Activated naive CD4-positive, alpha-beta T cell treated with anti-CD3 and anti-CD28 coated beads, Interleukin-2, amount 50 U/mL, for 72 hours (primary cell): Measurements from ENCODE around the gene ETV4. TPM values are rescaled to one million over a fixed set of nuclear protein-coding genes. Genes with fewer than 3 reads are reported as not detected.

Experiments
- ATAC-seq, 2 donors: fragments of 150-1000 bp; cut with Tn5 transposase; 2 replicates each; pipeline ENCODE4 v1.10.0; 2021; ENCODE audit warnings: mild to moderate bottlenecking in 2 of 2, moderate library complexity in 2 of 2
- DNase-seq, 2 donors: peaks; one replicate each; pipeline ENCODE4 v3.0.0; 2021 to 2022; ENCODE audit warnings: low spot score in 2 of 2
- H3K27ac Mint-ChIP-seq, 2 donors: one replicate each; pipeline ENCODE4 v1.8.0; 2022; ENCODE audit warnings: mild to moderate bottlenecking in 2 of 2, mixed read lengths in 2 of 2
- H3K36me3 Mint-ChIP-seq, 2 donors: one replicate each; pipeline ENCODE4 v1.8.0; 2022; ENCODE audit warnings: mixed read lengths in 2 of 2
- H3K9me3 Mint-ChIP-seq, 2 donors: one replicate each; pipeline ENCODE4 v1.8.0; 2022; ENCODE audit warnings: mixed read lengths in 2 of 2
- total RNA-seq, 2 donors: library from RNA; stranded (reverse); gene quantifications; one replicate each; pipeline ENCODE4 v1.2.3, GENCODE V29; 2022

Gene ETV4
- total RNA-seq, 2 donors from 2014 or later, result 0.32 to 2.2 TPM

- DNase-seq, result peak; percentile 99
- peak within 1 kb of the TSS; percentile 96 to 100 for H3K27ac Mint-ChIP-seq
- no peaks in the 10 kb centered on the region for H3K9me3 Mint-ChIP-seq
- H3K36me3 Mint-ChIP-seq, result peaks cover 9 to 12% of the 10 kb centered on the region in 2 donors
- peak; percentile 97 to 99 for ATAC-seq
Measured at GRCh38 chr17:43483674-43484551, 62.2 kb downstream of the ETV4 start, which contains the start of gene DHX8. TSS of gene DHX8 (plus strand) at chr17:43483975. CDS start at chr17:43484038, 63 bp downstream.

DNA sequence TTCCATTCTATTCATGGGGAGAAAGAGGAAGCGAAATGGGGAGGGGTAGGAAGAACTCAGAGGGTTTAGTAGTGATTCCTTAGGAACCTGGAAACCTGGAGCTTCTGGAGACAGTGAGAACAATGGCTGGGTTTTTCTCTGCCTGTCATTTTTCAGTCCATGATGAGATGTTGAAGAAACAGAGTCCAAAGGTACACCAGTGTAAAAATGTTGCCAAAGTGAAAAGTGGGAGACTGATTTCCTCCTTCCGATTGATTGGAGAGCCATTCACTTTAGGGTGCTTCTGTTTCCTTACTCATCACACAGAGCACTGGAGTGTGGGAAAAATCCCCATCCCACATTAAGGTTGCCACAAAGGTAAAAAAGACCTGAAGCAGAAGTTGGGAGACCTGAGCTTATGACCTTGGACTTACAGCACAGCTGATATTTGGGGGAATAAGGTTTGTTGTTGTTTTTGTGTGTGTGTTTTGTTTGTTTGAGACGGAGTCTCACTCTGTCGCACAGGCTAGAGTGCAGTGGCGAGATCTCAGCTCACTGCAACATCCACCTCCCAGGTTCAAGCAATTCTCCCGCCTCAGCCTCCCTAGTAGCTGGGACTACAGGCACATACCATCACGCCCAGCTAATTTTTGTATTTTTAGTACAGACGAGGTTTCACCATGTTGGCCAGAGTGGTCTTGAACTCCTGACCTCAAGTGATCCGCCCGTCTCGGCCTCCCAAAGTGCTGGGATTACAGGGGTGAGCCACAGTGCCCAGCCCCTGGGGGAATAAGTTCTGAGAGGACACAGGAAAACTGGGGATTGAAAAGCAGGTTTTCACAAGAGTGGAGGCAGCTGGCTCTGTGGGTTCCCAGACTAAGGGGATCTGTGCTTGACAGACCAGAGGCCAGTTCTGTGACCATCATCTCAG is 63.8 kb downstream of the ETV4 start:
- Mint-ChIP-seq H3K27ac (peak overlapping the region; percentile 5 to 96), H3K36me3 (peaks cover 9 to 12% of the 10 kb centered on the region in 2 donors), H3K9me3 (no peaks in the 10 kb centered on the region)
- ATAC-seq (no peak), DNase-seq (no peak)

GRCh38 chr17:43479948-43480347 is 66.2 kb downstream of the ETV4 start:
- no peak for ATAC-seq
- H3K27ac Mint-ChIP-seq, result no peak overlapping the region
- no peaks in the 10 kb centered on the region for H3K9me3 Mint-ChIP-seq
- DNase-seq, result no peak
- H3K36me3 Mint-ChIP-seq, result peaks cover 9 to 12% of the 10 kb centered on the region in 2 donors

Other genes with a start within 250 kb of the ETV4 start
- gene ARL4D, start 147.3 kb downstream of the ETV4 start, total RNA-seq, result 1 to 10 TPM; 2.1 to 3.6 TPM
- 10 to 100 TPM; 42.6 to 71.0 TPM for gene DHX8, start 62.4 kb downstream of the ETV4 start, total RNA-seq
- 1 to 10 TPM in 1 of 2 donors, under 1 TPM in 1; 0.11 to 1.2 TPM for gene MEOX1, start 115.6 kb upstream of the ETV4 start, total RNA-seq
- gene SOST, start 212.5 kb upstream of the ETV4 start, total RNA-seq, result not detected
- 10 to 100 TPM; 15.2 to 24.8 TPM for gene DUSP3, start 232.6 kb upstream of the ETV4 start, total RNA-seq
- gene CFAP97D1, start 234.1 kb upstream of the ETV4 start, total RNA-seq, result not detected